Thoracic aorta (tissue), 2 donors: ENCODE data around the gene TMEM269. TPM values are rescaled to one million over a fixed set of nuclear protein-coding genes. Genes with fewer than 3 reads are reported as not detected.

Experiments used
- ATAC-seq: fragments of 150-250 bp; one replicate; pipeline ENCODE4 v1.8.0; 2017; ENCODE audit warnings: low read depth; ENCODE audit not compliant: insufficient number of reproducible peaks, low FRiP score
- DNase-seq: peaks from one replicate; pipeline ENCODE4 v3.0.0-alpha.2; 2020; ENCODE audit warnings: low spot score
- H3K27ac ChIP-seq, 2 donors: fragments of 200-600 bp; sonication (generic); 1 replicate in 1 of 2; 2 replicates in 1 of 2; pipeline ENCODE4 v1.5.1; 2016; ENCODE audit warnings: mild to moderate bottlenecking in 2 of 2, moderate library complexity in 2 of 2
- H3K27me3 ChIP-seq: fragments of 200-600 bp; sonication (generic); replicated peaks from 2 replicates; pipeline ENCODE4 v1.6.0; 2016; ENCODE audit warnings: mild to moderate bottlenecking; ENCODE audit not compliant: insufficient read depth
- H3K36me3 ChIP-seq: fragments of 200-600 bp; sonication (generic); one replicate; pipeline ENCODE4 v1.5.1; 2016
- H3K4me1 ChIP-seq, 2 donors: fragments of 200-600 bp; sonication (generic); 1 replicate in 1 of 2; 2 replicates in 1 of 2; pipeline versions ENCODE4 v1.5.1 to v1.6.0; 2016; ENCODE audit warnings: low read depth in 2 of 2, mild to moderate bottlenecking in 1 of 2; ENCODE audit not compliant: control insufficient read depth in 1 of 2
- H3K4me3 ChIP-seq: fragments of 200-600 bp; sonication (generic); 2 replicates; pipeline ENCODE4 v1.5.1; 2016; ENCODE audit warnings: mild to moderate bottlenecking
- H3K9me3 ChIP-seq: fragments of 200-600 bp; sonication (generic); 2 replicates; pipeline ENCODE4 v1.5.1; 2016
- total RNA-seq, 2 donors: library from RNA; depleted of rRNA; stranded (reverse); fragments of >200 nt; gene quantifications; one replicate each; pipeline versions ENCODE4 v1.1.0 to v1.2.3, GENCODE V29; 2016
- TF ChIP-seq, protein P1 (sequence below): fragments of 200-600 bp; sonication (generic); IDR thresholded peaks from one replicate; pipeline ENCODE4 v1.5.1; 2019; ENCODE audit warnings: antibody characterized with exemption

The TMEM269 gene
- total RNA-seq, 2 donors from 2014 or later: 0.27 to 0.35 TPM

DNA sequence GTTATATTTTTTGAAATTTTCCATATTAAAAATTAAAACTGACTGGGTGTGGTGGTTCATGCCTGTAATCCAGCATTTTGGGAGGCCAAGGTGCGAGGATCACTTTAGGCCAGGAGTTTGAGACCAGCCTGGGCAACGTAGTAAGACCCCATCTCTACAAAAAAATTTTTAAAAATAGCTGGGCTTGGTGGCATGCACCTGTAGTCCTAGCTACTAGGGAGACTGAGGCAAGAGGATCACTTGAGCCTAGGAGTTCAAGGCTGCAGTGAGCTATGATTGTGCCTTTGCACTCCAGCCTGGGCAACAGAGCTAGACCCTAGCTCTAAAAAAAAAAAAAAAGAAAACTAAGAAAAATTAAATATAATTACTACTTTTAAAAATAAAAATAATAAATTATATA, 36.9 kb downstream of the TMEM269 start:
- Histone ChIP-seq H3K36me3 (no peaks in the 10 kb centered on the region), H3K27me3 (no peaks in the 10 kb centered on the region), H3K9me3 (no peaks in the 10 kb centered on the region), H3K4me3 (no peak overlapping the region), H3K27ac (no peak overlapping the region), H3K4me1 (peaks cover 6 to 9% of the 10 kb centered on the region in 2 donors)
- ATAC-seq: no peak
- DNase-seq: no peak
- TF ChIP-seq, protein P1, sequence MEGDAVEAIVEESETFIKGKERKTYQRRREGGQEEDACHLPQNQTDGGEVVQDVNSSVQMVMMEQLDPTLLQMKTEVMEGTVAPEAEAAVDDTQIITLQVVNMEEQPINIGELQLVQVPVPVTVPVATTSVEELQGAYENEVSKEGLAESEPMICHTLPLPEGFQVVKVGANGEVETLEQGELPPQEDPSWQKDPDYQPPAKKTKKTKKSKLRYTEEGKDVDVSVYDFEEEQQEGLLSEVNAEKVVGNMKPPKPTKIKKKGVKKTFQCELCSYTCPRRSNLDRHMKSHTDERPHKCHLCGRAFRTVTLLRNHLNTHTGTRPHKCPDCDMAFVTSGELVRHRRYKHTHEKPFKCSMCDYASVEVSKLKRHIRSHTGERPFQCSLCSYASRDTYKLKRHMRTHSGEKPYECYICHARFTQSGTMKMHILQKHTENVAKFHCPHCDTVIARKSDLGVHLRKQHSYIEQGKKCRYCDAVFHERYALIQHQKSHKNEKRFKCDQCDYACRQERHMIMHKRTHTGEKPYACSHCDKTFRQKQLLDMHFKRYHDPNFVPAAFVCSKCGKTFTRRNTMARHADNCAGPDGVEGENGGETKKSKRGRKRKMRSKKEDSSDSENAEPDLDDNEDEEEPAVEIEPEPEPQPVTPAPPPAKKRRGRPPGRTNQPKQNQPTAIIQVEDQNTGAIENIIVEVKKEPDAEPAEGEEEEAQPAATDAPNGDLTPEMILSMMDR: no peak

DNA sequence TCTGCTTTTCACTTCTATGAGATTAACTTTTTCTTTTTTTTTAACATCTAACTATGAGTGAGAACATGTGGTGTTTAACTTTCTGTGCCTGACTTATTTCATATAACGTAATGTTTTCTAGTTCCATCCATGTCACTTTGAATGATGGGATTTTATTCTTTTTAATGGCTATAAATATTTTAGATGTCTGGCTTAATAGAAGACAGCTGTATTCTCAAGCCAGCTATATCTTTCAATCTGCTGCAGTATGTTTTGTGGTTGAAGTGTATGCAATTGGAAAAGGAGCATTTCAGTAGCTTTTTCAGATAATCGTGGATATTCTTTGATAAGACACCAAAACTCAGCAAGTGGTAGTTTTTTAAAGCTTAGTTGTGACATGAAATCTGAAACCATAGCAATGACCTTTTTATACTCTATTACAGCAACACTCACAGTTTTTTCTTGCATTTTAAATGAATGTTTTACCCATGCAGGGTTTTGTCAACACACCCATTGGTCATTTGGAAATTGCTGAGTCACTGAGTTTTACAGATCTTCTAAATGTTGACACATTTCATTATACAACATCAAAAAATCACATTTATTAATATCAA, 38.1 kb downstream of the TMEM269 start:
- no peaks in the 10 kb centered on the region for H3K27me3 ChIP-seq
- no peak overlapping the region for H3K4me3 ChIP-seq
- TF ChIP-seq, protein P1: no peak
- no peak for ATAC-seq
- no peaks in the 10 kb centered on the region for H3K36me3 ChIP-seq
- no peak overlapping the region for H3K27ac ChIP-seq
- no peak for DNase-seq
- no peaks in the 10 kb centered on the region for H3K9me3 ChIP-seq
- peaks cover 2 to 3% of the 10 kb centered on the region in 2 donors for H3K4me1 ChIP-seq

DNA sequence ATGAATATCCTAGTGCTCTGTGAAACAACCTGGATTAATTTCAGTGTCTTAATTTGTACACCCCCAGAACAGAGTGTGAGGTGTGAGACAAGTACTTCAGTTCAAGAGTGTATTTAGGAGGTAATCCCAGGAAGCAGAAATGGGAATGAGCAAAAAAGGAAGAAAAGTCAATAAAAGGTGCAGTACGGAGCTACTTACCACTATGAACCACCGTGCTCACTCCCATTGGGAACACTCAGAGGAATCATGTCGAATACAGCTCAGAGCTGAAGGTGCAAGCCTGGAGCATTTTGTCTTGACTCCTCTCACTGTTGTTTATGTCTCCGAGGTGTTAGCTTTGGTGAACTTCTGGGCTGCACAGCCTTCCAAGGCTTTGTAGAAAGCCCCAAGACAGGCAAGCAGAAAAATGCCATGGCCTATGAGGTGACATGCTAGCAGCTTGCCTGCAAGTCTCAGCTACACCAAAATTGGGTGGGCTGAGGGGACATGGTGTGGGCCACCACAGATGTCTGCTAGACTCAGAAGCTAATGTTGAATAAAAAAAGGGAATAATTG, 39.8 kb downstream of the TMEM269 start:
- TF ChIP-seq, protein P1: no peak
- Histone ChIP-seq H3K27ac (no peak overlapping the region), H3K9me3 (no peaks in the 10 kb centered on the region), H3K36me3 (no peaks in the 10 kb centered on the region), H3K4me3 (no peak overlapping the region), H3K27me3 (no peaks in the 10 kb centered on the region), H3K4me1 (no peaks in the 10 kb centered on the region)
- no peak for DNase-seq
- ATAC-seq: no peak

DNA sequence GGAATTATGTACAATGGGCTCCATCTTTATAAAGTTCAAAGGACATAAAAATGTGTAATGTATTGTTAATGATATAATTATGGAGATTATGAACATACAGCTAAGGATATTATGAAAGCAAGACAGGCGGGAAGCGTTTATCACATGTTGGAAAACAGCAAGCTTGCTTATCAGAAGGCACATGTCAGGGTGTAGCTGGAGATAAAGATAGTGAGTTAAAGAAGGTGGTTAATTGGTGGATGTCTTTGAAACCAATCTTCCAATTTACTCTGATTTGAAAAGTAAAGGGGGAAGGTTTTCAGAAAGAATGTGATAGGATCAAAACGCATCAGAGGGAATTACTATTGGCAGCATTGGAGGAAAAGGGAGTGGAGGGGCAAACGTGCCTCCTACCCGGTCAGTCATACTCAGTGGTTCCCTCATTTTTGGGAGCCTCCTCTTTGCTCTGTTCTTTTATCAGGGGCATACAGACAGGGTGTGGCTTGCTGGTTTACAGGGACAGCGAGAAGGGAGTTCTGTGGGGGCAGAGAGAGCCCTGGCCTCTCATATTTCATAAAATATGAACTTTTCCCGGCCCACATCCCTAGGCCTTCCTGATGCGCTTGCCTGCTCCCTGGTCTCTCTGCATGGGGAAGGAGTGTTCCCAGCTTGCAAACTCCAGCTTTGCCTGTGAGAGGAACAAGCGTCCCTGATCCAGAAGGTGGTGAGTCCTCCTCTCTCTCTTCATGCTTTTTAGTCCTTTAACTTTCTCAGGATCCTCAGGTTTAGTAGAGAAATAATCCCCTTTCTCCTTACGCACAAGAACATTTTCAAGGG, 40.5 kb downstream of the TMEM269 start:
- TF ChIP-seq, protein P1: no peak
- Histone ChIP-seq H3K4me1 (no peaks in the 10 kb centered on the region), H3K36me3 (no peaks in the 10 kb centered on the region), H3K27me3 (no peaks in the 10 kb centered on the region), H3K27ac (no peak overlapping the region), H3K9me3 (no peaks in the 10 kb centered on the region), H3K4me3 (no peak overlapping the region)
- ATAC-seq (no peak), DNase-seq (no peak)

DNA sequence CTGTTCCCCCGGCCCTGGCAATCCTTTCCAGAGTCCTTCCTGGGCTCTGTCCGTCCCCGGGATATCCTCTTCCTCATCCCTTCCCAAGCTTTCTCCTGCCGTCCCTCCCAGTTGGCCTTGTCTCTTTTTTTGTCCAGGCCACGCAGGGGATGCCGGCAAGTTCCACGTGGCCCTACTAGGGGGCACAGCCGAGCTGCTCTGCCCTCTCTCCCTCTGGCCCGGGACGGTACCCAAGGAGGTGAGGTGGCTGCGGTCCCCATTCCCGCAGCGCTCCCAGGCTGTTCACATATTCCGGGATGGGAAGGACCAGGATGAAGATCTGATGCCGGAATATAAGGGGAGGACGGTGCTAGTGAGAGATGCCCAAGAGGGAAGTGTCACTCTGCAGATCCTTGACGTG, 45.8 kb downstream of the TMEM269 start:
- ATAC-seq: no peak
- Histone ChIP-seq H3K4me1 (no peaks in the 10 kb centered on the region), H3K36me3 (no peaks in the 10 kb centered on the region), H3K27me3 (no peaks in the 10 kb centered on the region), H3K27ac (no peak overlapping the region), H3K9me3 (no peaks in the 10 kb centered on the region), H3K4me3 (no peak overlapping the region)
- TF ChIP-seq, protein P1: no peak
- DNase-seq: no peak
